SK-N-SH (cell line): Measurements from ENCODE around the gene DNAJC5. TPM values are rescaled to one million over a fixed set of nuclear protein-coding genes. Genes with fewer than 3 reads are reported as not detected.

ENCODE experiments used
- CTCF ChIA-PET: fragments of 300-600, 350-600 bp; formaldehyde crosslinking; extraction: SDS; loops from one replicate; lab custom pipeline; 2021; lab: Yijun Ruan, JAX
- POLR2A ChIA-PET: fragments of 350-600 bp; sonication (Branson Sonifier 250); formaldehyde crosslinking; extraction: SDS; loops from one replicate; lab custom pipeline; 2020; ENCODE audit warnings: antibody characterized with exemption, inconsistent platforms; lab: Yijun Ruan, JAX
- DNase-seq: peaks from one replicate; pipeline ENCODE4 v3.0.0; 2012
- H2AFZ ChIP-seq: fragments of 200-600 bp; sonication (generic); 2 replicates; pipeline ENCODE4 v1.8.1; 2016; ENCODE audit warnings: antibody characterized with exemption, mild to moderate bottlenecking, low read depth
- H3F3A ChIP-seq: fragments of 200-600 bp; sonication (generic); replicated peaks from 2 replicates; pipeline ENCODE3; 2016; ENCODE audit warnings: antibody characterized with exemption, mild to moderate bottlenecking; ENCODE audit not compliant: insufficient read depth
- H3K27ac ChIP-seq, 2 experiments: fragments of 200-500 bp in 1 of 2; fragments of 200-600 bp in 1 of 2; sonication (Bioruptor generic) in 1 of 2; sonication (generic), shearing (Covaris generic) in 1 of 2; 2 replicates each; pipeline versions ENCODE4 v1.5.1 to v1.6.1; 2014 to 2016; ENCODE audit warnings: low read depth in 2 of 2, inconsistent platforms in 1 of 2, low read length in 1 of 2, mild to moderate bottlenecking in 1 of 2, mixed read lengths in 1 of 2
- H3K27me3 ChIP-seq: fragments of 200-600 bp; sonication (generic), shearing (Covaris generic); 2 replicates; pipeline ENCODE4 v1.6.1; 2016; ENCODE audit warnings: mixed run types; ENCODE audit not compliant: insufficient read depth
- H3K36me3 ChIP-seq, 2 experiments: fragments of 200-500 bp in 1 of 2; fragments of 200-600 bp in 1 of 2; sonication (Bioruptor generic) in 1 of 2; sonication (generic) in 1 of 2; replicated peaks in 1 of 2; 2 replicates each; pipeline versions ENCODE3 to v1.5.1; 2014 to 2016; ENCODE audit warnings: low read length in 1 of 2, mild to moderate bottlenecking in 1 of 2; ENCODE audit not compliant: insufficient read depth in 2 of 2, control insufficient read depth in 1 of 2
- H3K4me1 ChIP-seq, 2 experiments: fragments of 200-500 bp in 1 of 2; fragments of 200-600 bp in 1 of 2; sonication (Bioruptor generic) in 1 of 2; sonication (generic), shearing (Covaris generic) in 1 of 2; 2 replicates each; pipeline versions ENCODE4 v1.5.1 to v1.6.1; 2014 to 2016; ENCODE audit warnings: low read depth in 1 of 2, low read length in 1 of 2, mixed run types in 1 of 2; ENCODE audit not compliant: insufficient read depth in 2 of 2, control insufficient read depth in 1 of 2
- H3K4me2 ChIP-seq: fragments of 200-600 bp; sonication (generic), shearing (Covaris generic); 2 replicates; pipeline ENCODE4 v1.6.1; 2017; ENCODE audit warnings: mixed run types
- H3K4me3 ChIP-seq, 2 experiments: fragments of 200-500 bp in 1 of 2; fragments of 200-600 bp in 1 of 2; sonication (Bioruptor generic) in 1 of 2; sonication (generic), shearing (Covaris generic) in 1 of 2; 2 replicates each; pipeline versions ENCODE4 v1.5.1 to v1.8.1; 2014 to 2016; ENCODE audit warnings: low read depth in 2 of 2, inconsistent platforms in 1 of 2, low read length in 1 of 2, mild to moderate bottlenecking in 1 of 2, mixed read lengths in 1 of 2, moderate library complexity in 1 of 2
- H3K79me2 ChIP-seq: fragments of 200-600 bp; sonication (generic); 2 replicates; pipeline ENCODE4 v1.8.1; 2017; ENCODE audit warnings: mild to moderate bottlenecking; ENCODE audit not compliant: insufficient read depth
- H3K9ac ChIP-seq: fragments of 200-600 bp; sonication (generic); 2 replicates; pipeline ENCODE4 v1.6.1; 2017; ENCODE audit warnings: mixed run types
- H3K9me2 ChIP-seq: fragments of 200-600 bp; sonication (generic); 2 replicates; pipeline ENCODE4 v1.6.1; 2017; ENCODE audit warnings: mixed run types
- H3K9me3 ChIP-seq: fragments of 200-600 bp; sonication (generic); 2 replicates; pipeline ENCODE4 v1.6.1; 2017; ENCODE audit warnings: mixed run types, mild to moderate bottlenecking, moderate library complexity
- H4K20me1 ChIP-seq: fragments of 200-600 bp; sonication (generic); 2 replicates; pipeline ENCODE4 v1.6.1; 2017; ENCODE audit warnings: mild to moderate bottlenecking, mixed run types; ENCODE audit not compliant: insufficient read depth
- FOSL2 ChIP-seq: IDR thresholded peaks from 2 replicates; pipeline ENCODE4 v1.4.0; 2012; ENCODE audit warnings: low read depth, mild to moderate bottlenecking, moderate library complexity, borderline replicate concordance
- FOXM1 ChIP-seq: IDR thresholded peaks from 2 replicates; pipeline ENCODE4 v1.4.0; 2012; ENCODE audit warnings: low read depth, mild to moderate bottlenecking
- GATA2 ChIP-seq: sonication (generic); formaldehyde crosslinking; IDR thresholded peaks from 2 replicates; pipeline ENCODE4 v1.5.0; 2020; ENCODE audit warnings: mild to moderate bottlenecking, missing genetic modification reagents
- MEF2A ChIP-seq: IDR thresholded peaks from 2 replicates; pipeline ENCODE4 v1.4.0; 2012; ENCODE audit warnings: low read depth, borderline replicate concordance
- NFIC ChIP-seq: IDR thresholded peaks from 2 replicates; pipeline ENCODE4 v1.4.0; 2012; ENCODE audit warnings: borderline replicate concordance
- RAD21 ChIP-seq: IDR thresholded peaks from 2 replicates; pipeline ENCODE4 v1.6.1; 2012; ENCODE audit warnings: mild to moderate bottlenecking, low read length
- RFX5 ChIP-seq: IDR thresholded peaks from 2 replicates; pipeline ENCODE4 v1.6.1; 2012; ENCODE audit warnings: mild to moderate bottlenecking, improper control_type of control experiment, low read length
- SIN3A ChIP-seq: IDR thresholded peaks from 2 replicates; pipeline ENCODE4 v1.6.1; 2012; ENCODE audit warnings: low read depth, mild to moderate bottlenecking, low read length, moderate library complexity, borderline replicate concordance
- SMC3 ChIP-seq: IDR thresholded peaks from 2 replicates; pipeline ENCODE4 v1.6.1; 2012; ENCODE audit warnings: low read depth, low read length, improper control_type of control experiment
- WGBS: methylation state at CpG from one replicate; pipeline ENCODE4 v1.1.6; 2017; ENCODE audit warnings: low lambda C conversion rate; 5-methylcytosine and 5-hydroxymethylcytosine counted together
- polyA plus RNA-seq, 3 experiments: library from polyadenylated mRNA; depleted of rRNA; stranded (reverse); fragments of >200 nt; gene quantifications; 2 replicates each; pipeline ENCODE4 v1.2.3, GENCODE V29; 2012
- TF ChIP-seq, protein P1 (sequence below): fragments of 200-600 bp; sonication (generic); IDR thresholded peaks from 2 replicates; pipeline ENCODE4 v1.6.1; 2017; ENCODE audit warnings: antibody characterized with exemption, mild to moderate bottlenecking, moderate library complexity
- TF ChIP-seq, protein P2 (sequence below): IDR thresholded peaks from 2 replicates; pipeline ENCODE4 v1.4.0; 2012; ENCODE audit warnings: low read depth, borderline replicate concordance
- TF ChIP-seq, protein P3 (sequence below): IDR thresholded peaks from 2 replicates; pipeline ENCODE4 v1.6.1; 2012; ENCODE audit warnings: mild to moderate bottlenecking, low read depth, low read length, moderate library complexity

Gene DNAJC5
- polyA plus RNA-seq, 1 of the 3 experiments (the other 2 are of a cell fraction): 24.2 TPM

DNA sequence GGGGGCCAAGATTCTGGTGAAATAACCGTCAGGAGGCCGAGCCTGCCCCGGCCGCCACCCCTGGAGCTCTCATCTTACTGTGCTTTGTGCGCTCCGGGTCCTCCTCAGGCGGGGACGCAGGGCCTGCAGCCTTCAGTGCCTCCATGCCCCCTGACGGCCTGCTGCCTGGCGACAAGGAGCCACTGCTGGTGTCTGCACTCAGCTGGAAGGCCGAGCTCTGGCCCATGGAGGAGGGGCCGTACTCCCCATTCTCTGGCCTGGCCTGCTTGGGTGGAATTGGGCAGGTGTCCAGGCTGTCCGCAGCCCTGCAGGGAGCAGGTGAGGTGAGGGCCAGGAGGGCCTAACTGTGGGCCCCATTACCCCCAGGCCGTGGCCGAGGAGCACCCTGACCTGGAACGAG, 69.5 kb downstream of the DNAJC5 start:
- no peak for DNase-seq
- no peaks in the 10 kb centered on the region for H3F3A ChIP-seq
- TF ChIP-seq FOXM1: no peak
- TF ChIP-seq FOSL2: no peak
- TF ChIP-seq NFIC: no peak
- no peak for TF ChIP-seq SIN3A
- no peak for TF ChIP-seq RFX5
- TF ChIP-seq, protein P1, sequence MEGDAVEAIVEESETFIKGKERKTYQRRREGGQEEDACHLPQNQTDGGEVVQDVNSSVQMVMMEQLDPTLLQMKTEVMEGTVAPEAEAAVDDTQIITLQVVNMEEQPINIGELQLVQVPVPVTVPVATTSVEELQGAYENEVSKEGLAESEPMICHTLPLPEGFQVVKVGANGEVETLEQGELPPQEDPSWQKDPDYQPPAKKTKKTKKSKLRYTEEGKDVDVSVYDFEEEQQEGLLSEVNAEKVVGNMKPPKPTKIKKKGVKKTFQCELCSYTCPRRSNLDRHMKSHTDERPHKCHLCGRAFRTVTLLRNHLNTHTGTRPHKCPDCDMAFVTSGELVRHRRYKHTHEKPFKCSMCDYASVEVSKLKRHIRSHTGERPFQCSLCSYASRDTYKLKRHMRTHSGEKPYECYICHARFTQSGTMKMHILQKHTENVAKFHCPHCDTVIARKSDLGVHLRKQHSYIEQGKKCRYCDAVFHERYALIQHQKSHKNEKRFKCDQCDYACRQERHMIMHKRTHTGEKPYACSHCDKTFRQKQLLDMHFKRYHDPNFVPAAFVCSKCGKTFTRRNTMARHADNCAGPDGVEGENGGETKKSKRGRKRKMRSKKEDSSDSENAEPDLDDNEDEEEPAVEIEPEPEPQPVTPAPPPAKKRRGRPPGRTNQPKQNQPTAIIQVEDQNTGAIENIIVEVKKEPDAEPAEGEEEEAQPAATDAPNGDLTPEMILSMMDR: no peak
- no peak for TF ChIP-seq SMC3
- TF ChIP-seq, protein P2, sequence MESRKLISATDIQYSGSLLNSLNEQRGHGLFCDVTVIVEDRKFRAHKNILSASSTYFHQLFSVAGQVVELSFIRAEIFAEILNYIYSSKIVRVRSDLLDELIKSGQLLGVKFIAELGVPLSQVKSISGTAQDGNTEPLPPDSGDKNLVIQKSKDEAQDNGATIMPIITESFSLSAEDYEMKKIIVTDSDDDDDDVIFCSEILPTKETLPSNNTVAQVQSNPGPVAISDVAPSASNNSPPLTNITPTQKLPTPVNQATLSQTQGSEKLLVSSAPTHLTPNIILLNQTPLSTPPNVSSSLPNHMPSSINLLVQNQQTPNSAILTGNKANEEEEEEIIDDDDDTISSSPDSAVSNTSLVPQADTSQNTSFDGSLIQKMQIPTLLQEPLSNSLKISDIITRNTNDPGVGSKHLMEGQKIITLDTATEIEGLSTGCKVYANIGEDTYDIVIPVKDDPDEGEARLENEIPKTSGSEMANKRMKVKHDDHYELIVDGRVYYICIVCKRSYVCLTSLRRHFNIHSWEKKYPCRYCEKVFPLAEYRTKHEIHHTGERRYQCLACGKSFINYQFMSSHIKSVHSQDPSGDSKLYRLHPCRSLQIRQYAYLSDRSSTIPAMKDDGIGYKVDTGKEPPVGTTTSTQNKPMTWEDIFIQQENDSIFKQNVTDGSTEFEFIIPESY: no peak
- TF ChIP-seq GATA2 (CRISPR knock-in tag): no peak
- TF ChIP-seq RAD21: no peak
- no peak overlapping the region for H2AFZ ChIP-seq
- H3K9ac ChIP-seq: no peak overlapping the region
- 100% methylated on average over 6 of the region's 16 CpGs for WGBS
- CTCF ChIA-PET: interaction anchor here (1.4 to 1.7 kb wide), 3 partner anchors 10 to 189 kb away, joined by 4 to 7 read pairs (median 6); partner anchors contain the start of gene PRPF6
- H3K36me3 ChIP-seq: peaks cover 0 to 68% of the 10 kb centered on the region in 2 experiments
- no peaks in the 10 kb centered on the region for H4K20me1 ChIP-seq
- H3K9me2 ChIP-seq: no peaks in the 10 kb centered on the region
- H3K79me2 ChIP-seq: peaks cover 15% of the 10 kb centered on the region
- H3K9me3 ChIP-seq: no peaks in the 10 kb centered on the region
- peaks cover 7 to 12% of the 10 kb centered on the region in 2 experiments; a peak in 2 of 4 replicates for H3K4me1 ChIP-seq
- H3K4me3 ChIP-seq: no peak overlapping the region
- POLR2A ChIA-PET: no interaction called here
- no peaks in the 10 kb centered on the region for H3K27me3 ChIP-seq
- no peak overlapping the region for H3K27ac ChIP-seq
- H3K4me2 ChIP-seq: no peak overlapping the region

DNA sequence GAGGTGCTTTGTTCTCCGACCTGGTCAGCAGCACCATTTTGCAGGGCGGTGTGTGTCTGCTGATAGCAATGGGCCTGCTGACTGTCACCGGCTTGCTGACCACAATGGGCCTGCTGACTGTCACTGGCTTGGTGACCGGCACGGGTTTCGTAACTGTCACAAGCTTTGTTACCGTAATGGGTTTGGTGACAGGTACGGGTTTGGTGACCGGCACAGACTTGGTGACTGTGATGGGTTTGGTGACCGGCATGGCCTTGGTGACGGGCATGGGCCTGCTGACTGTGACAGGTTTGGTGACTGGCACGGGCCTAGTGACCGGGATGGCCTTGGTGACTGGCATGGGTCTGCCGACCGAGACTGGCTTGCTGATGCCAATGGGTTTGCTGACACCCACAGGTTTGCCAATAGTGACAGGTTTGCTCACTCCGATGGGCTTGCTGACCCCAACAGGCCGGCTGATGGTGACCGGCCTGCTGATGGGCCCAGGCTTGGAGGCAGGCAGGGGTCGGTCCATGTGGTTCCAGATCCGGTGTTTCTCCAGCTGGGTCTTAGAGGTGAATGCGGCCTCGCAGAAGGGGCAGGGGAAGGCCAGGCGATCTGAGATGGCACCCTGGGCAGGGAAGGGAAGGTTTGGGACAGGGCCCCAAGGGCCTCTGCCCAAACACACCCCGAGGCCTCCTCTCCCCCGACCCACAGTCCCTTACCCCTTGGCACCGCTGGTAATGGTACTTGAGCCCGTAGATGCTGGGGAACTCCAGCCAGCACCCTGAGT, 71.4 kb downstream of the DNAJC5 start:
- Histone ChIP-seq H2AFZ (no peak overlapping the region), H3K9me3 (no peaks in the 10 kb centered on the region), H3F3A (no peaks in the 10 kb centered on the region), H3K27ac (no peak overlapping the region), H3K4me2 (no peak overlapping the region), H3K27me3 (no peaks in the 10 kb centered on the region), H3K36me3 (peaks cover 0 to 55% of the 10 kb centered on the region in 2 experiments), H3K4me3 (no peak overlapping the region), H4K20me1 (no peaks in the 10 kb centered on the region)
- CTCF ChIA-PET: no interaction called here
- WGBS: 94% methylated on average over 24 of the region's 27 CpGs
- DNase-seq: no peak
- no peak for TF ChIP-seq MEF2A
- no peak for TF ChIP-seq FOSL2
- no peak for TF ChIP-seq SMC3
- TF ChIP-seq, protein P3, sequence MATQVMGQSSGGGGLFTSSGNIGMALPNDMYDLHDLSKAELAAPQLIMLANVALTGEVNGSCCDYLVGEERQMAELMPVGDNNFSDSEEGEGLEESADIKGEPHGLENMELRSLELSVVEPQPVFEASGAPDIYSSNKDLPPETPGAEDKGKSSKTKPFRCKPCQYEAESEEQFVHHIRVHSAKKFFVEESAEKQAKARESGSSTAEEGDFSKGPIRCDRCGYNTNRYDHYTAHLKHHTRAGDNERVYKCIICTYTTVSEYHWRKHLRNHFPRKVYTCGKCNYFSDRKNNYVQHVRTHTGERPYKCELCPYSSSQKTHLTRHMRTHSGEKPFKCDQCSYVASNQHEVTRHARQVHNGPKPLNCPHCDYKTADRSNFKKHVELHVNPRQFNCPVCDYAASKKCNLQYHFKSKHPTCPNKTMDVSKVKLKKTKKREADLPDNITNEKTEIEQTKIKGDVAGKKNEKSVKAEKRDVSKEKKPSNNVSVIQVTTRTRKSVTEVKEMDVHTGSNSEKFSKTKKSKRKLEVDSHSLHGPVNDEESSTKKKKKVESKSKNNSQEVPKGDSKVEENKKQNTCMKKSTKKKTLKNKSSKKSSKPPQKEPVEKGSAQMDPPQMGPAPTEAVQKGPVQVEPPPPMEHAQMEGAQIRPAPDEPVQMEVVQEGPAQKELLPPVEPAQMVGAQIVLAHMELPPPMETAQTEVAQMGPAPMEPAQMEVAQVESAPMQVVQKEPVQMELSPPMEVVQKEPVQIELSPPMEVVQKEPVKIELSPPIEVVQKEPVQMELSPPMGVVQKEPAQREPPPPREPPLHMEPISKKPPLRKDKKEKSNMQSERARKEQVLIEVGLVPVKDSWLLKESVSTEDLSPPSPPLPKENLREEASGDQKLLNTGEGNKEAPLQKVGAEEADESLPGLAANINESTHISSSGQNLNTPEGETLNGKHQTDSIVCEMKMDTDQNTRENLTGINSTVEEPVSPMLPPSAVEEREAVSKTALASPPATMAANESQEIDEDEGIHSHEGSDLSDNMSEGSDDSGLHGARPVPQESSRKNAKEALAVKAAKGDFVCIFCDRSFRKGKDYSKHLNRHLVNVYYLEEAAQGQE: no peak
- TF ChIP-seq, all 33 proteins: peak for 0
- H3K9ac ChIP-seq: no peak overlapping the region
- POLR2A ChIA-PET: no interaction called here
- H3K9me2 ChIP-seq: no peaks in the 10 kb centered on the region
- H3K79me2 ChIP-seq: peaks cover 15% of the 10 kb centered on the region
- peaks cover 7 to 16% of the 10 kb centered on the region in 2 experiments; a peak in 2 of 4 replicates for H3K4me1 ChIP-seq
